ENCODE measurements around the gene NISCH. TPM values are rescaled to one million over a fixed set of nuclear protein-coding genes. Genes with fewer than 3 reads are reported as not detected.

The NISCH gene
- total RNA-seq, 2 donors from 2014 or later, result 29.2 to 49.6 TPM

GRCh38 chr3:52528586-52529375, 73.4 kb downstream of the NISCH start:
- Histone ChIP-seq H3K27me3 (no peaks in the 10 kb centered on the region), H3K4me1 (peaks cover 0 to 89% of the 10 kb centered on the region in 2 donors), H3K9me3 (no peaks in the 10 kb centered on the region), H3K4me3 (no peak overlapping the region), H3K36me3 (peaks cover 37% of the 10 kb centered on the region), H3K27ac (peak overlapping the region; percentile 83 to 92)
- DNase-seq (ENCODE audit: low spot score), result no peak
- TF ChIP-seq CTCF (IDR thresholded peaks at IDR 0.05), result no peak

DNA sequence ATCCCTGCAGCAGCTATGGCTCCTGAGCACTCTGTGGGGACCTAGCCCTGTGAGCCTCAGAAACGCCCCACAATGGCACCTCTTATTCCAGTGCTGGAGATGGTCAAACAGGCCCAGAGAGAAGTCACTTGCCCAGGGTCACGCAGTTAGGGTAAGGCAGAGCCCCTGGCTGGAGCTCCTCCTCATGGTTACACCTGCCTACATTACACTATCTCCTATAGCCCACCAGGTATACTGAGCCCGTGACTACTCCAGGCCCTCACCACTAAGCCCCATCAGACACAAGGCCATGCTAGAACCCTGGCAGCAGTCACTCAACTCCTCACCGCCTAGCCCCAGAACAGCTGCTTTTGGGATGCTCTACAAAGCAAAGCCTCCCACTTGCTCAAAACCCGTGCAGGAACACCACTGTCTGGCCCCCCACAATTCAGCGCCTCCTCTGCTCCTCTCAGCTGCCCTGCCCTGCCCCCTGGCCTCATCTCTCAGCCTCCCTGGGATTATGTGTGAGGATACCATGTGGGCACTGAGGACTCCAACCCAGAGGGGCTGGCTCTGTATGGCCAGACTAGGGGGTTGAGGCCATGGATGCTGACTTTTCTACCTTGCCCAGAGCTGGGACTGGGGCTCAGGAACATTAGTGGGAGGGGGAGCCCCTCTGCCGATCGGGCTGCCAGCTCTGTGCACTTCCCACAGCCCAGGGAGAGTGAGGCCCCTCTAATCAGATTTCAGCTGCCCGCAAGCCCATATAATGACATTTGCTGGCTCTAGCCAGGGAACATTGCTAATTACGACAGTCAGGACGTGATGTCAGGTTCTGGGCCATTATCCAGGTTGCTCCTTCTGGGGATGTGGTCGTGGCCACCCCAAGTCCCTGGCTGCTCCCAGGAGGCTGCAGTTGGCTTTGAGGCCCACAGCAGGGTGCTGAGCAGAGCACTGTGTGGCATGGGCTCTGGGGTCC, 74.3 kb downstream of the NISCH start:
- Histone ChIP-seq H3K36me3 (peaks cover 28% of the 10 kb centered on the region), H3K27ac (peak overlapping the region; percentile 83 to 92), H3K9me3 (no peaks in the 10 kb centered on the region), H3K4me3 (no peak overlapping the region), H3K27me3 (no peaks in the 10 kb centered on the region), H3K4me1 (peaks cover 0 to 88% of the 10 kb centered on the region in 2 donors)
- no peak for TF ChIP-seq CTCF (IDR thresholded peaks at IDR 0.05)
- DNase-seq (ENCODE audit: low spot score), result peak; percentile 77

DNA sequence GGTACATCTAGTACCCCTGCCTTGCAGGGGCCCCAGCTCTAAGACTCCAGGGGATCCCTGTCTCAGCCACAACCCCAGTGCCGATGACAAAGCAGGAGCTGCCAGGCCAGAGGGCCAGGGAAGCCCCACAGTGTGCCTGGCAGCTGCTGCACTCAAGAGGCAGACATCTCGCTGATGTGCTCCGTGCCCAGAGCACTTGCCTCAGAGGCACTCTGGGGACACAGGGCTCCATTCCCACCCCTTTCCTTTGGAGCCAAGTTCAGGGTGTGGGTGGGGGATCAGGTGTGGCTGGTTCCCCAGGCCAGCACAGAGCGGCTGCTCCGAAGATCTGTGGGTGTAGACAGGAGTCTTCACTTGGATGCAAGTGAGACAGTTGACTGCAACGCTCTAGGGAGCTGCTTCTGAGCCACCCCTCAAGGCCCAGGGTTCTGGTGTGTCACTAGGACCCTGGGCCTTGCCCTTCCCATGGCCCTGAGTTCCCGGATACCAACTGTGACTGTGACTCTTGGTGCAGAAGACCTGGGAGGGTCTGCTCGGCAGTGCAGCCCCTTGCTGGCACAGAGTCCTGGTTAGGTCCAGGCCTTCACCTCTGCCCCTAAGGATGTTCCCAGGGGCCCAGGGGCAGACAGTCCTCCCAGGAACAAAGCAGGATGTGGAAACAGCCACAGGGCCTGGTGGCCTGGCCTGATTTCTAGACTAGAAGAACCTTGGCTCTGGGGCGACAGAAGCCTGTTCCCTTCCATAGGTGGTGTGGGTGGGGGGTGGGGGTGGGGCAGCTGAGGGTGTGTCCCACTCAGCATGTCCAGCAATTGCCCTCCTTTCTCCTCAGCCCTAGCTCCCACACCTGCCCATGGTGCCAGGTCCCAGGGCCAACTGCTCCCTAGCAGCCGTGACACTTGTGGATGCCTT, 75.8 kb downstream of the NISCH start:
- Histone ChIP-seq H3K4me1 (peaks cover 0 to 84% of the 10 kb centered on the region in 2 donors), H3K27ac (peak overlapping the region; percentile 83 to 92), H3K9me3 (no peaks in the 10 kb centered on the region), H3K36me3 (peaks cover 26% of the 10 kb centered on the region), H3K27me3 (no peaks in the 10 kb centered on the region), H3K4me3 (no peak overlapping the region)
- no peak for DNase-seq (ENCODE audit: low spot score)
- TF ChIP-seq CTCF (IDR thresholded peaks at IDR 0.05), result no peak

DNA sequence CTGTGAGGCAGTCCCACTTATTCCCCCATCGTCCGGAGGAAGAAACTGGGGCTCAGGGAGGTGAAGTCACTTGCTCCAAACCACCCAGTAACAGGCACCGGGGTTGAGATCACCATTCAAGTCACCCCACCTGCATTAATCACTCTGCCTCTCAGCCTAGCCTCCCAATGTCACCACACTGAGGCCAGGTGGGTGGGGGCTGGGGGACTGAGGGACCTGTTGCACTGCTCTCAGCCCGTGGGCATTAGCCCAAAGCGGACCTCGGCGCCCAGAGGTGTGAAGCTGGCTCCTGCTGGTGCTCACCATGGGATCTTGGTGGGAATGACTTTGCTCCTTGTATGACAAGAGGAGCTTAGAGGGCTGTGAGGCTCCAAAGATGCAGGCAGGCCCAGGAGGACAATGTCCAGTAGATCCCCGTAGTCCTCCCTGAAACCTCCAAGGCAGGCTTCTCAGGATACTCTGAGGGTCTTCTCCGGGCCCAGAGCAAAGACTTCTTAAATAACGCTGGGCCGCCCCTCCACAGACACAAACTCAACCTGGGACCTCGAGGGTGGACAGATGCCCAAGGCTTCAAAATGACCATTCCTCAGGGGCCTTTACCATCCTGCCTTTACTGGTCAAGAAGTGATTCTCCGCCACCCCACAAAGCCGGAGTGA, 76.6 kb downstream of the NISCH start:
- TF ChIP-seq CTCF (IDR thresholded peaks at IDR 0.05), result no peak
- no peaks in the 10 kb centered on the region for H3K9me3 ChIP-seq
- no peaks in the 10 kb centered on the region for H3K27me3 ChIP-seq
- H3K4me1 ChIP-seq, result peaks cover 0 to 77% of the 10 kb centered on the region in 2 donors
- H3K27ac ChIP-seq, result peak overlapping the region; percentile 83 to 92
- peaks cover 18% of the 10 kb centered on the region for H3K36me3 ChIP-seq
- peak overlapping the region in 1 of 2 donors; percentile 69 for H3K4me3 ChIP-seq
- no peak for DNase-seq (ENCODE audit: low spot score)

DNA sequence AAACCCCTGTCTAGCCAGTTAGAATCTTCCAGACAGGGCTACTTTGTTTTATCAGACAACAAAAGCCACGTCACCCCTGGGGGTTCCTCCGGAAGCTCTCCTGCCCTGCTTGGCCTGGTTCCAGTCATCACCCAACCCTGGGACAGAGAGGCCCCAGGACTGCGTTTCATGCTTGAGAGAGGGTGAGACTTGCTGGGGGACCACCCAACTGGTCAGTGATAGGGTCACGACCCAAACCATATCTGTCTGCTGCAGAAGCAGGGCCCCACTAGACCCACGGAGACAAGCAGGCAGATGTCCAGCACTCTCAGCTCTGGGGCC, 77.1 kb downstream of the NISCH start:
- Histone ChIP-seq H3K4me3 (peak overlapping the region; percentile 50 to 69), H3K4me1 (peaks cover 0 to 78% of the 10 kb centered on the region in 2 donors), H3K27ac (peak overlapping the region; percentile 83 to 92), H3K36me3 (peaks cover 13% of the 10 kb centered on the region), H3K9me3 (no peaks in the 10 kb centered on the region), H3K27me3 (no peaks in the 10 kb centered on the region)
- TF ChIP-seq CTCF (IDR thresholded peaks at IDR 0.05), result no peak
- peak; percentile 58 for DNase-seq (ENCODE audit: low spot score)
